Neuronal stem cell (in vitro differentiated cells): ENCODE results near the gene CIBAR2.

ENCODE experiments used
- DNase-seq: peaks from one replicate; pipeline ENCODE4 v3.0.0-alpha.2; 2013; ENCODE audit warnings: low spot score
- H2AFZ ChIP-seq: one replicate; pipeline ENCODE4 v1.6.1; 2013; ENCODE audit warnings: mild to moderate bottlenecking, low read length, inconsistent platforms
- H2AK5ac ChIP-seq: 2 replicates; pipeline ENCODE4 v1.6.1; 2013; ENCODE audit warnings: low read depth, mild to moderate bottlenecking, inconsistent platforms, low read length, moderate library complexity, mixed read lengths
- H2BK120ac ChIP-seq: 2 replicates; pipeline ENCODE4 v1.6.1; 2013; ENCODE audit warnings: low read depth, mild to moderate bottlenecking, inconsistent platforms, low read length, moderate library complexity, mixed read lengths
- H2BK12ac ChIP-seq: one replicate; pipeline ENCODE4 v1.6.1; 2013; ENCODE audit warnings: low read length, inconsistent platforms
- H2BK15ac ChIP-seq: 2 replicates; pipeline ENCODE4 v1.6.1; 2013; ENCODE audit warnings: mild to moderate bottlenecking, low read length, inconsistent platforms, mixed read lengths
- H2BK5ac ChIP-seq: one replicate; pipeline ENCODE4 v1.6.1; 2013; ENCODE audit warnings: inconsistent platforms, mild to moderate bottlenecking, low read length, moderate library complexity
- H3K14ac ChIP-seq: one replicate; pipeline ENCODE4 v1.6.1; 2013; ENCODE audit warnings: low read length, inconsistent platforms
- H3K18ac ChIP-seq: 2 replicates; pipeline ENCODE4 v1.6.1; 2013; ENCODE audit warnings: low read length, inconsistent platforms
- H3K23ac ChIP-seq: 2 replicates; pipeline ENCODE4 v1.6.1; 2013; ENCODE audit warnings: low read depth, mild to moderate bottlenecking, mixed read lengths, low read length, inconsistent platforms; ENCODE audit not compliant: poor library complexity
- H3K27ac ChIP-seq: replicated peaks from 3 replicates; pipeline ENCODE4 v1.5.1; 2013; ENCODE audit warnings: low read length, inconsistent platforms
- H3K27me3 ChIP-seq, 3 experiments: 2 replicates each; pipeline ENCODE4 v1.6.1; 2013; ENCODE audit warnings: low read length in 3 of 3, mild to moderate bottlenecking in 2 of 3, inconsistent platforms in 1 of 3, low read depth in 1 of 3, mixed read lengths in 1 of 3, moderate library complexity in 1 of 3; ENCODE audit not compliant: control insufficient read depth in 3 of 3, insufficient read depth in 3 of 3
- H3K36me3 ChIP-seq, 2 donors: replicated peaks in 1 of 2; 2 replicates each; pipeline ENCODE4 v1.6.1; 2013; ENCODE audit warnings: low read length in 2 of 2; ENCODE audit not compliant: control insufficient read depth in 2 of 2, insufficient read depth in 2 of 2
- H3K4ac ChIP-seq: 2 replicates; pipeline ENCODE4 v1.6.1; 2013; ENCODE audit warnings: inconsistent platforms, mild to moderate bottlenecking, low read length, moderate library complexity
- H3K4me1 ChIP-seq, 2 donors: 1 replicate in 1 of 2; 2 replicates in 1 of 2; pipeline ENCODE4 v1.6.1; 2013; ENCODE audit warnings: low read length in 2 of 2, low read depth in 1 of 2; ENCODE audit not compliant: control insufficient read depth in 2 of 2, insufficient read depth in 1 of 2
- H3K4me2 ChIP-seq: one replicate; pipeline ENCODE4 v1.6.1; 2013; ENCODE audit warnings: mild to moderate bottlenecking, low read length, inconsistent platforms; ENCODE audit not compliant: insufficient read depth, poor library complexity, severe bottlenecking
- H3K4me3 ChIP-seq, 2 donors: 2 replicates each; pipeline ENCODE4 v1.5.1; 2013; ENCODE audit warnings: low read length in 2 of 2, mild to moderate bottlenecking in 2 of 2, inconsistent platforms in 1 of 2, moderate library complexity in 1 of 2
- H3K79me1 ChIP-seq: one replicate; pipeline ENCODE4 v1.6.1; 2013; ENCODE audit warnings: low read depth, mild to moderate bottlenecking, inconsistent platforms, low read length, moderate library complexity
- H3K9ac ChIP-seq: one replicate; pipeline ENCODE4 v1.6.1; 2013; ENCODE audit warnings: mild to moderate bottlenecking, low read depth, low read length, inconsistent platforms; ENCODE audit not compliant: poor library complexity
- H3K9me3 ChIP-seq, 2 donors: replicated peaks in 1 of 2; 2 replicates each; pipeline versions ENCODE3 to v1.6.1; 2013; ENCODE audit warnings: low read length in 2 of 2, mild to moderate bottlenecking in 2 of 2, inconsistent platforms in 1 of 2, low read depth in 1 of 2, mixed read lengths in 1 of 2, moderate library complexity in 1 of 2; ENCODE audit not compliant: control insufficient read depth in 2 of 2, insufficient read depth in 1 of 2
- H4K8ac ChIP-seq: one replicate; pipeline ENCODE4 v1.6.1; 2013; ENCODE audit warnings: low read depth, mild to moderate bottlenecking, inconsistent platforms, low read length, moderate library complexity
- H4K91ac ChIP-seq: one replicate; pipeline ENCODE4 v1.6.1; 2013; ENCODE audit warnings: low read length, low read depth, mild to moderate bottlenecking, inconsistent platforms; ENCODE audit not compliant: poor library complexity
- WGBS, 2 donors: extraction: QIAGEN DNeasy Blood & Tissue Kit; methylation state at CpG; one replicate each; pipeline ENCODE4 v1.1.7; 2013; ENCODE audit warnings: missing lambda C conversion rate in 2 of 2, mixed read lengths in 1 of 2; ENCODE audit not compliant: insufficient read length in 2 of 2, insufficient replicate concordance in 1 of 2; ENCODE audit errors: extremely low coverage in 2 of 2; 5-methylcytosine and 5-hydroxymethylcytosine counted together

CIBAR2 gene

GRCh38 chr16:85125570-85126393 is 13.5 kb upstream of the CIBAR2 start:
- Histone ChIP-seq H3K4me3 (no peak overlapping the region), H3K9me3 (no peaks in the 10 kb centered on the region), H4K91ac (no peak overlapping the region), H3K4me2 (no peak overlapping the region), H2BK12ac (peak overlapping the region; percentile 73), H3K23ac (no peak overlapping the region), H4K8ac (no peak overlapping the region), H2BK120ac (no peak overlapping the region), H3K9ac (no peak overlapping the region), H2AFZ (no peak overlapping the region), H3K4ac (no peak overlapping the region), H2BK15ac (peak overlapping the region; percentile 10), H3K18ac (peak overlapping the region; percentile 83), H3K79me1 (no peaks in the 10 kb centered on the region), H3K14ac (no peak overlapping the region), H3K36me3 (no peaks in the 10 kb centered on the region), H3K27me3 (peaks cover 0 to 8% (median 0%) of the 10 kb centered on the region in 3 experiments), H2AK5ac (peak overlapping the region; percentile 86), H3K27ac (no peak overlapping the region), H2BK5ac (no peak overlapping the region), H3K4me1 (peaks cover 8 to 30% of the 10 kb centered on the region in 2 donors)
- WGBS, 2 donors, result no CpG with 5 or more reads among the region's 16 CpGs
- DNase-seq, result no peak

GRCh38 chr16:85124636-85125346 is 12.5 kb upstream of the CIBAR2 start:
- WGBS, 2 donors, result no CpG with 5 or more reads among the region's 11 CpGs
- no peak overlapping the region for H3K9ac ChIP-seq

GRCh38 chr16:85123891-85124635 is 11.8 kb upstream of the CIBAR2 start:
- Histone ChIP-seq H4K8ac (no peak overlapping the region), H3K4me1 (peaks cover 6 to 20% of the 10 kb centered on the region in 2 donors)

More at GRCh38 chr16:85124636-85125346, 12.5 kb upstream of the CIBAR2 start:
- H3K27me3 ChIP-seq, result peaks cover 0 to 8% (median 0%) of the 10 kb centered on the region in 3 experiments
- no peak overlapping the region for H3K4ac ChIP-seq
- no peak overlapping the region for H3K14ac ChIP-seq
- H3K27ac ChIP-seq, result no peak overlapping the region
- peaks cover 6 to 20% of the 10 kb centered on the region in 2 donors for H3K4me1 ChIP-seq
- no peak overlapping the region for H3K23ac ChIP-seq
- no peak for DNase-seq
- H3K4me2 ChIP-seq, result no peak overlapping the region
- no peak overlapping the region for H2BK12ac ChIP-seq
- no peaks in the 10 kb centered on the region for H3K36me3 ChIP-seq
- no peak overlapping the region for H4K91ac ChIP-seq
- no peaks in the 10 kb centered on the region for H3K9me3 ChIP-seq
- no peak overlapping the region for H4K8ac ChIP-seq
- no peak overlapping the region for H2BK5ac ChIP-seq
- no peak overlapping the region for H3K4me3 ChIP-seq
- H2AK5ac ChIP-seq, result peak overlapping the region; percentile 9
- H2BK120ac ChIP-seq, result no peak overlapping the region
- H3K18ac ChIP-seq, result peak overlapping the region; percentile 20
- no peaks in the 10 kb centered on the region for H3K79me1 ChIP-seq
- no peak overlapping the region for H2AFZ ChIP-seq
- no peak overlapping the region for H2BK15ac ChIP-seq

More at GRCh38 chr16:85123891-85124635, 11.8 kb upstream of the CIBAR2 start:
- peak overlapping the region; percentile 51 for H3K9ac ChIP-seq
- no peak overlapping the region for H3K4me3 ChIP-seq
- H3K14ac ChIP-seq, result no peak overlapping the region
- peak overlapping the region; percentile 24 for H3K18ac ChIP-seq
- WGBS, 2 donors, result no CpG with 5 or more reads among the region's 34 CpGs
- no peaks in the 10 kb centered on the region for H3K79me1 ChIP-seq
- DNase-seq, result no peak
- H3K36me3 ChIP-seq, result no peaks in the 10 kb centered on the region
- no peaks in the 10 kb centered on the region for H3K9me3 ChIP-seq
- peak overlapping the region; percentile 10 for H2BK12ac ChIP-seq
- no peak overlapping the region for H3K4me2 ChIP-seq
- H2BK15ac ChIP-seq, result no peak overlapping the region
- H4K91ac ChIP-seq, result no peak overlapping the region
- H3K23ac ChIP-seq, result no peak overlapping the region
- H3K4ac ChIP-seq, result no peak overlapping the region
- H3K27ac ChIP-seq, result no peak overlapping the region
- H2AK5ac ChIP-seq, result peak overlapping the region; percentile 9
- no peak overlapping the region for H2BK5ac ChIP-seq
- peaks cover 0 to 8% (median 0%) of the 10 kb centered on the region in 3 experiments for H3K27me3 ChIP-seq
- H2BK120ac ChIP-seq, result no peak overlapping the region
- H2AFZ ChIP-seq, result peak overlapping the region; percentile 91
